ENCODE results near the gene PURA.
"Not testable (repeated sequence)": the region's sequence is repeated elsewhere in the genome, so short reads cannot be mapped to it uniquely, and the experiment has no call there.

The PURA gene

DNA sequence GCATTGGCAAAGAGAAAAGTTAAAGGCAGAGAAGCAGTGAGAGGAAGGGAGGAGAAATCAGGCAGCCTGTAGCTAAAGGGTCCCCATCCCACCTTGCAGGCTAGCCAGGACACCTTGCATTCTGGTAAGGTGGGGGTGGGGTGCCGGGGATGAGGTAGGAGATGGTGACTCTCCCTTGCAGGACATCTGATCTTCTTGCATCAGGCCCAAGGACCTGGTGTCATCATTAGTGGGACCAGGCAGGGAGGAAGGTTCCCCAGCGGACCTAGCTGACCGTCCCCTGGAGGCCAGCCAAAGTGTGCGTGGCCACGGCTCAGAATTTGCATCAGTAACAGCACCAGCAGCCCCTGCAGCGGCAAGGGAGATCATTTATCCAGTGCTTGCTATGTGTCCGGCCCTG lies 39.3 kb downstream of the PURA start:
- Histone ChIP-seq H3K36me3 (ENCODE audit: insufficient read depth, low read length) (no peaks in the 10 kb centered on the region), H3K9me3 (replicated peaks; ENCODE audit: low read length) (no peaks in the 10 kb centered on the region), H3K9ac (ENCODE audit: low read depth, low read length) (no peak overlapping the region), H3K4me3 (ENCODE audit: low read length) (no peak overlapping the region), H3K4me2 (ENCODE audit: low read length) (no peak overlapping the region), H3K4me1 (ENCODE audit: control insufficient read depth, insufficient read depth, low read length) (peaks cover 4% of the 10 kb centered on the region), H3K27me3 (ENCODE audit: control insufficient read depth, insufficient read depth, low read length) (no peaks in the 10 kb centered on the region)

DNA sequence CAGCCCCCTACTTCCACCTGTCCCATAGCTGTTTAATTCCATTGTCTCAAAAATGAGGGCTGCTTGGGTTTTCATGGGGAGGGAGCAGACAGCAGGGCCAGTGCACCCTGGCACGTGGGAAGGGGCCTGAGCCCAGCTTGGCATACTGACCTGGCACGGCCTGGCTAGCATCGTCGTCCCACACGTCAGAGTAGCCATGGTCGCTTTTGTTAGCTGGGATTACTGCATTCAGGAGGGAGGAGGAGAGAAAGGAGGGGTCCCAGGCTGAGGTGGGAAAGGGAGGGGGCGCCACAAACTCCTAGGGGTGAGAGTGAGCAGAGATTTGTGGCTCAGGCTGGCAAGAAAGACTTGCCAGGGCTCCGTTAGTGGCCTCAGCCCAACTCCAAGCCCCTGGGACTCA lies 40.0 kb downstream of the PURA start:
- no peak overlapping the region for H3K4me2 ChIP-seq (ENCODE audit: low read length)
- H3K9ac ChIP-seq (ENCODE audit: low read depth, low read length): no peak overlapping the region
- H3K9me3 ChIP-seq (replicated peaks; ENCODE audit: low read length): no peaks in the 10 kb centered on the region
- H3K4me3 ChIP-seq (ENCODE audit: low read length): no peak overlapping the region
- peaks cover 4% of the 10 kb centered on the region for H3K4me1 ChIP-seq (ENCODE audit: control insufficient read depth, insufficient read depth, low read length)
- H3K36me3 ChIP-seq (ENCODE audit: insufficient read depth, low read length): no peaks in the 10 kb centered on the region
- H3K27me3 ChIP-seq (ENCODE audit: control insufficient read depth, insufficient read depth, low read length): no peaks in the 10 kb centered on the region

DNA sequence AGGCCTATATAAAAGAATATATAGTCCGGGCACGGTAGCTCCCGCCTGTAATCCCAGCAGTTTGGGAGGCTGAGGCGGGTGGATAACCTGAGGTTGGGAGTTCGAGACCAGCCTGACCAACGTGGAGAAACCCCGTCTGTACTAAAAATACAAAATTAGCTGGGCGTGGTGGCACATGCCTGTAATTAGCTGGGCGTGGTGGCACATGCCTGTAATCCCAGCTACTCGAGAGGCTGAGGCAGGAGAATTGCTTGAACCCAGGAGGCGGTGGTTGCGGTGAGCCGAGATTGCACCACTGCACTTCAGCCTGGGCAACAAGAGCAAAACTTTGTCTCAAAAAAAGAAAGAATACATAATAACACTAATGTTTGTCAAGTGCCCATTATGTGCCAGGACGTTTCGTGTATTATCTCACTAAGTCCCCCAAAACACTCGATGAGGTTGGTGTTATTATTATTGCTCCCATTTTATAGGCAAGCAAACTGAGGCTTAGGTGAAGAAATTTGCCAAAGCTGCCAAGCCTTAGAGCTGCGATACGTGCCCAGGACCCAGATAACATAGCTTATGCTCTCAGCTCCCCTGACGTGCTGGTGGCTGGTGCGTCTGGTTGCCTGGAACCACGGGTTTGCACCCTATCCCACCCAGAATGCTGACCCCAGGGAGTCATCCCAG lies 40.9 kb downstream of the PURA start:
- H3K36me3 ChIP-seq (ENCODE audit: insufficient read depth, low read length): not testable (repeated sequence)

DNA sequence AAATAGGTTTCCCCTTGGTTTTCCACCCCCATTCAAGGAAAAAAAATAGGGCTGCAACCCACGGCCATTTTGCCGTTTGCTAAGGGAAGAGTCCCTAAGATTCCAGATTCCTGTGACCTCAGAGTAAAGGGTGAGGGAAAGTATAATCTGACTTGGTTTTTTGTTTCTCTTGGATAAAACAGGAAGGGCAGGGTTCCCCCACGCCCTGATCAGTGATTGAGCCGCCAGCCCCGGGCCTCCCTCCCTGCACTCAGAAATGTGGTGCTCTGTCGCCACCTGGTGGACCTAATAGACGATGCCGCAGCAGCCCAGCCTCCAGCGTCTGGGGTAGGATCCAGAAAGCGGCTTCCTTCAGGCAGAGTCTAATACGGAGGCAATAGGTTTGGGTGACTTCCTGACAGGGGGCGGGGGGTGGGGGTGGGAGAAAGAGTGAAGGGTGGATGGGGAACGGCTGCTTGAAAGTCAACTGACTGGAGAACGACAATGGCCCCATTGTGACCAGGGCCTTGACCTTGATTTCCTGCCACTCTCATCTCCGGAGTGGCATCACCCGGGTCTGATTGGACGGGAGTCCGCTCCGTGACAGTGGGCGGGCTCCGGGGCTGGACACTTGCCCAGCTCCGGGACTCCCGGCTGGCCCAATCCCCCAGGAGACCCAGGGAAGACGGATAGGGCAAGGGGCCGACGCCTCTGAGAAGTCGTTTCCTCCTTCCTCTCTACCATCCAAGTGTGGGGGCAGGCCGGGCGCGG lies 43.3 kb downstream of the PURA start:
- H3K36me3 ChIP-seq (ENCODE audit: insufficient read depth, low read length): no peaks in the 10 kb centered on the region
- peak overlapping the region; percentile 64 for H3K4me3 ChIP-seq (ENCODE audit: low read length)
- H3K9me3 ChIP-seq (replicated peaks; ENCODE audit: low read length): no peaks in the 10 kb centered on the region
- peak overlapping the region; percentile 61 for H3K9ac ChIP-seq (ENCODE audit: low read depth, low read length)
- H3K27me3 ChIP-seq (ENCODE audit: control insufficient read depth, insufficient read depth, low read length): no peaks in the 10 kb centered on the region
- peak overlapping the region; percentile 76 for H3K4me2 ChIP-seq (ENCODE audit: low read length)
- H3K4me1 ChIP-seq (ENCODE audit: control insufficient read depth, insufficient read depth, low read length): peaks cover 4% of the 10 kb centered on the region

More for the DNA sequence above, 40.9 kb downstream of the PURA start:
- not testable (repeated sequence) for H3K27me3 ChIP-seq (ENCODE audit: control insufficient read depth, insufficient read depth, low read length); H3K4me2 ChIP-seq (ENCODE audit: low read length); H3K9ac ChIP-seq (ENCODE audit: low read depth, low read length); H3K4me3 ChIP-seq (ENCODE audit: low read length); H3K9me3 ChIP-seq (replicated peaks; ENCODE audit: low read length); H3K4me1 ChIP-seq (ENCODE audit: control insufficient read depth, insufficient read depth, low read length)

DNA sequence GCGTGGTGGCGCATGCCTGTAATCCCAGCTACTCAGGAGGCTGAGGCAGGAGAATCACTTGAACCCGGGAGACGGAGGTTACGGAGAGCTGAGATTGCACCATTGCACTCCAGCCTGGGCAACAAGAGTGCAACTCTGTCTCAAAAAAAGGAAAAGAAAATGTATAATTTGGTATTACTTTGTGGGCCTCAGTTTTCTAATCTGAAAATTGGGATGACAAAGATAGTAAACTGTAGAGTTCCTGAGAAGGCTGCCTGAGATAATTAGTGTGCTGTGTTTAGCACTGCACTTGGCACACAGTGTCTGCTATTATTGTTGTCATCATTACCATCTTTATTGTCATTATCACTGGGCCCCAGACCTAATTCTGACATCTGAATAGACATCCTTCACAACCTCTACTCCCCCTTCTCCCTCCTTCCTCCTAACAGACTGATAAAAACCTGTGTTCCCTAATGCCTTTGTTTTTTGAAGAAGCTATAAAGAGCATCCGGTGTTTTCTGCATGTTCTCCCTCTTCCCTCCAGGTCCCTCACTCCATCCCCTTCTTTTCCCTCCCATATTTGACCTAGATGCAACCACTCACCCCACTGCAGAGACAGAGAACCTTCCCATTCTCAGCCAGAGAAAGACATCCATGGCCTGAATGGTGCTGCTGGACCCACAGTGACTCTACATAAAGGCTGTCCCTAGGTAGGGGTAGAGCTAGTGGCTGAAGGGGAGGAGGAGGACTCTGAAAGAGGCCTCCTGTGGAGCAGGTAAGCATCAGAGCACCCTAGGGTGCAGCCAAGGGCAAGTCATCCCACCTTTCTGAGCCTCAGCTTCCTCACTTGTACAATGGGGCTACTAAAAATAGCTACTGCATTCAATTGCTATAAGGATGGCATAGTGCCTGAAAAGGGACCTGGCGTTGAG lies 45.4 kb downstream of the PURA start:
- H3K9ac ChIP-seq (ENCODE audit: low read depth, low read length): no peak overlapping the region
- H3K4me2 ChIP-seq (ENCODE audit: low read length): no peak overlapping the region
- H3K36me3 ChIP-seq (ENCODE audit: insufficient read depth, low read length): no peaks in the 10 kb centered on the region
- H3K9me3 ChIP-seq (replicated peaks; ENCODE audit: low read length): no peaks in the 10 kb centered on the region
- H3K4me3 ChIP-seq (ENCODE audit: low read length): no peak overlapping the region
- peaks cover 4% of the 10 kb centered on the region for H3K4me1 ChIP-seq (ENCODE audit: control insufficient read depth, insufficient read depth, low read length)
- H3K27me3 ChIP-seq (ENCODE audit: control insufficient read depth, insufficient read depth, low read length): no peaks in the 10 kb centered on the region

DNA sequence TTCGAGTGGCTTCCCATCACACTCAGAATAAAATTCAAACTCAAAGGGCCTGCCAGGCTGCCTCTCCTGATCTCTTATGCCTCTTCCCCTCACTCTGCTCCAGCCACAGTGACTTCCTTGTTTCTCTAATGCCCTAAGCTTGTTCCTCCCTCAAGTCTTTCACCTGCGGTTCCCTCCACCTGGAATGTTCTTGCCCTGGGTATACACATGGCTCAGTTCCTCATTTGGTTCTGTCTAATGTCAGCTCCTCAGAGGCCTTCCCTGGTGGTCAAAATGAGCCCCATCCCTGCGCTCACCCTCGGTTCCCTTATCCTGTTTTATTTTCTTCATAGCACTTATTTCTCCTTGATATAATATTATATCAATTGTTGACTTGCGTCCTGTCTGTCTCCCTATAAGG lies 48.4 kb downstream of the PURA start:
- Histone ChIP-seq H3K4me2 (ENCODE audit: low read length) (no peak overlapping the region), H3K4me3 (ENCODE audit: low read length) (no peak overlapping the region), H3K4me1 (ENCODE audit: control insufficient read depth, insufficient read depth, low read length) (no peaks in the 10 kb centered on the region), H3K9me3 (replicated peaks; ENCODE audit: low read length) (no peaks in the 10 kb centered on the region), H3K27me3 (ENCODE audit: control insufficient read depth, insufficient read depth, low read length) (no peaks in the 10 kb centered on the region), H3K9ac (ENCODE audit: low read depth, low read length) (no peak overlapping the region), H3K36me3 (ENCODE audit: insufficient read depth, low read length) (no peaks in the 10 kb centered on the region)

DNA sequence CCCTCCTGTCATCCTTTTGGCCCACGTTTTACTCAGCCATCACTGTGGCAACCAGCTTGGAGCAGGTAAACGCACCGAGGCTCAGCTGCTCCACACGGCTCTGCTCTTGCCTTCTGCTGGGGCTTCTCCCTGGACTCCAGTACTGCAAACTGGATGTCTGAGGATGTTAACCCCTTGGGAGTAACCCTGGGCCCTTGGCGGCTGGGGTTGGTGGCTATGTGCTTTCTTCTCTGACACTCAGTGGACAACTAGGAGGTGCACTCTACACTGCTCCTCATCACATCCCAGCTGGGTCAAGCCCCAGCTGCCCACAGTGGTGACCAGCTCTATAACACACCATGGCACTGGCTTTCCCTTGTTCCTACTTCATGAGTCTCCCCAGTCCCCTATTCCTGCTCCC lies 48.9 kb downstream of the PURA start:
- no peaks in the 10 kb centered on the region for H3K9me3 ChIP-seq (replicated peaks; ENCODE audit: low read length)
- no peak overlapping the region for H3K4me3 ChIP-seq (ENCODE audit: low read length)
- no peaks in the 10 kb centered on the region for H3K4me1 ChIP-seq (ENCODE audit: control insufficient read depth, insufficient read depth, low read length)
- H3K27me3 ChIP-seq (ENCODE audit: control insufficient read depth, insufficient read depth, low read length): no peaks in the 10 kb centered on the region
- no peak overlapping the region for H3K9ac ChIP-seq (ENCODE audit: low read depth, low read length)
- H3K36me3 ChIP-seq (ENCODE audit: insufficient read depth, low read length): no peaks in the 10 kb centered on the region
- H3K4me2 ChIP-seq (ENCODE audit: low read length): no peak overlapping the region

DNA sequence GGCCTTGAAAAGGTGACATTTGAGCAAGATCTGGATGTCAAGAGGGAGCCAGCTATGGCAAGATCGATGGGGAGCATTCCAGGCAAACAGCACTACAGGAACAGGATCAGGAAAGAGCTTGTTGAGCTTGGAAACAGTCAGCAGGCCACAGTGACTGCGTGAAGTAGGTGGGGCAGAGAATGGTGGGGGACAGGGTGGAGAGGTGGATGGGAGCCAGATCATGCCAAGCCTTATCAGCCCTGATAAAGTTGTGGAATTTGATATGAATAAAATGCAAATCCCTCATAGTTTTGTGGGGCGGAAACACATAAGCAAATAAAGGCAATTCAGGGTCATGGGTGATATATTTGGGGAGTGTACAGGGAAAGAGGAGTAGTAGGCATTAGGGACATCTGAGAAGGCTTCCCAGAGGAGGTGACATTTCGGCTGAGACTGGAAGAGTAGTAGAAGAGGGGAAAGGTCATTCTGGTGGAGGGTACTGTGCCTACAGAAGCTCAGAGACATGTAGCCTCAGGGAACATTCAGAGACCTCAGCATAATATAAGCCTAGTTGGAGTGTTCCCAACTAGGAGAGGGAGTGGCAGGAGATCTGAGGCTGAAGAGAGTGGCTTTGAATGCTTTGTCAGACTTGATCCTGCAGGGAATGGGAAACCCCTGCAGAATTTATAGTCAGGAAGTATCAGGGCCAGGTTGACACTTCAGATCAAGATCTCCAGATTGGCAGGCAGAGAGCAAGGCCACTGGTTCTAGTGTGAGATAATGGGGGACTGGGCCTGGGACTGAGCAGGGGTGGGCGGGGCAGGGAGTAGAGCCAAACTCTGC lies 51.4 kb downstream of the PURA start:
- no peaks in the 10 kb centered on the region for H3K27me3 ChIP-seq (ENCODE audit: control insufficient read depth, insufficient read depth, low read length)
- H3K4me3 ChIP-seq (ENCODE audit: low read length): no peak overlapping the region
- no peak overlapping the region for H3K4me2 ChIP-seq (ENCODE audit: low read length)
- no peak overlapping the region for H3K9ac ChIP-seq (ENCODE audit: low read depth, low read length)
- no peaks in the 10 kb centered on the region for H3K36me3 ChIP-seq (ENCODE audit: insufficient read depth, low read length)
- H3K4me1 ChIP-seq (ENCODE audit: control insufficient read depth, insufficient read depth, low read length): no peaks in the 10 kb centered on the region
- no peaks in the 10 kb centered on the region for H3K9me3 ChIP-seq (replicated peaks; ENCODE audit: low read length)

DNA sequence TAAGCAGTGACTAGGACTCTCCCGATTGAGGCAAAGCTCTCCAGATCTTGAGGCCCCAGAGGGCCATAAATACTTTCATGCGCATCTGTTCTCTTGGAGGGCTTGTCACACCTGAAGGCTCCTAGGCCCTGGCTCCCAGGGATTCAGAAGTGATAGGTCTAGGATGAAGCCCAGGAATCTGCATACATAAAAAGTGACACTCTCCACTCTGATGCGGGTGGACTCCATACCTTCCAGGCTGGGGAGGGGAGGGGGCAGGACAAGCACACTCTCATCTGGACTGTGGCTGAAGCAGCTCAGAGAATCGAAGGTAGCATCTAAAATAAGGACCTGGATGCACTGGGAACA lies 52.0 kb downstream of the PURA start:
- no peaks in the 10 kb centered on the region for H3K27me3 ChIP-seq (ENCODE audit: control insufficient read depth, insufficient read depth, low read length)
- no peak overlapping the region for H3K9ac ChIP-seq (ENCODE audit: low read depth, low read length)
- H3K36me3 ChIP-seq (ENCODE audit: insufficient read depth, low read length): no peaks in the 10 kb centered on the region
- no peaks in the 10 kb centered on the region for H3K9me3 ChIP-seq (replicated peaks; ENCODE audit: low read length)
- no peak overlapping the region for H3K4me3 ChIP-seq (ENCODE audit: low read length)
- no peak overlapping the region for H3K4me2 ChIP-seq (ENCODE audit: low read length)
- H3K4me1 ChIP-seq (ENCODE audit: control insufficient read depth, insufficient read depth, low read length): no peaks in the 10 kb centered on the region

DNA sequence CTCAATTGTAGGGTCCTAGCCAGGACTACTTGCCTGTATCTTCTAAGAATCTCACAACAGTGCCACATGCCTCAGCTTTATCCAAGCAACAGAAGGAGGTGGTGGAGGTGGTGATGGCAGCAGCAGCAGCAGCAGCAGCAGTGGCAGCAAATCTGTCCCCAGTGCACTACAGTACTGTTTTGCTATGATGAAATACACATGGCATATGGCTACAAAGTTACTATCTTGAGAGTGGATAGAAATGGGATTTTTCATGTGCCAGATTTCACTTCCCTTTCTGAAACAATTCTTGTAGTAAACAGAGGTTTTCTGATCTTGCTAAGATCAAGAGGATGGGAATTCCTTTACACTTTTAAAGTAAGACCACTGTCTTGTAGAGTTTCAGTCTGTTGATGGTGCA lies 53.0 kb downstream of the PURA start:
- Histone ChIP-seq H3K9ac (ENCODE audit: low read depth, low read length) (no peak overlapping the region), H3K4me3 (ENCODE audit: low read length) (no peak overlapping the region), H3K36me3 (ENCODE audit: insufficient read depth, low read length) (no peaks in the 10 kb centered on the region)

DNA sequence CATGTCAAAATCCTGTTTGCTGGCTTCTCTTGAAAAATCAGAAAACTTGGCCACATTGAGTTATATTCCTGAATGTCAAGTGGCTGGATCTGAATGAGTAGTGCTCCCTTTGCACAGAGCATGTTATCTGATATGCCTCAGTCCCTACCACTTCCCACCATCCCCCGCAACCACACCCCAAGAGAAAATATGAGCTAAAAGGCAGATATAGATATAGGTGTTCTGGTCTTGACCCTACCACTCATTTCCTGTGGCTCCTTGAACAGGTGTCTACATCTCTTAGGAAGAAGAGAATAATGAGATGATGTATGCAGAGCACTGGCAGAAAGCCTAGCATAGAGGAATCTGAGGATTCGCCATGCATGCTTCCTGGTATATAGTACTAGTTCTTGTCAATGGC lies 54.5 kb downstream of the PURA start:
- Histone ChIP-seq H3K36me3 (ENCODE audit: insufficient read depth, low read length) (no peaks in the 10 kb centered on the region), H3K9ac (ENCODE audit: low read depth, low read length) (no peak overlapping the region), H3K9me3 (replicated peaks; ENCODE audit: low read length) (no peaks in the 10 kb centered on the region), H3K4me3 (ENCODE audit: low read length) (no peak overlapping the region), H3K4me2 (ENCODE audit: low read length) (no peak overlapping the region), H3K27me3 (ENCODE audit: control insufficient read depth, insufficient read depth, low read length) (no peaks in the 10 kb centered on the region), H3K4me1 (ENCODE audit: control insufficient read depth, insufficient read depth, low read length) (no peaks in the 10 kb centered on the region)

More for the DNA sequence above, 53.0 kb downstream of the PURA start:
- Histone ChIP-seq H3K4me1 (ENCODE audit: control insufficient read depth, insufficient read depth, low read length) (no peaks in the 10 kb centered on the region), H3K4me2 (ENCODE audit: low read length) (no peak overlapping the region), H3K27me3 (ENCODE audit: control insufficient read depth, insufficient read depth, low read length) (no peaks in the 10 kb centered on the region), H3K9me3 (replicated peaks; ENCODE audit: low read length) (no peaks in the 10 kb centered on the region)

Measured in skeletal muscle satellite cell (primary cell).